Stomach (tissue), 9 donors: ENCODE results near the gene SNTG2. TPM values are rescaled to one million over a fixed set of nuclear protein-coding genes. Genes with fewer than 3 reads are reported as not detected.

Source experiments
- DNase-seq, 2 donors: peaks; one replicate each; pipeline versions ENCODE4 v3.0.0 to v3.0.0-alpha.2; 2013 to 2019
- H3K27ac ChIP-seq, 5 donors: fragments of 200-600 bp in 4 of 5; sonication (generic) in 4 of 5; one replicate each; pipeline ENCODE4 v1.5.1; 2013 to 2019; ENCODE audit warnings: mild to moderate bottlenecking in 1 of 5, moderate library complexity in 1 of 5
- H3K27me3 ChIP-seq, 3 donors: fragments of 200-600 bp; sonication (generic); one replicate each; pipeline ENCODE4 v1.5.1; 2017 to 2019; ENCODE audit warnings: mixed run types in 1 of 3
- H3K36me3 ChIP-seq, 4 donors: fragments of 200-600 bp; sonication (generic); 1 replicate in 3 of 4; 2 replicates in 1 of 4; pipeline ENCODE4 v1.5.1; 2016 to 2019
- H3K4me1 ChIP-seq, 4 donors: fragments of 200-600 bp; sonication (generic); one replicate each; pipeline ENCODE4 v1.5.1; 2016 to 2019
- H3K4me3 ChIP-seq, 4 donors: fragments of 200-600 bp; sonication (generic) in 3 of 4; one replicate each; pipeline ENCODE4 v1.5.1; 2016 to 2019; ENCODE audit warnings: mild to moderate bottlenecking in 1 of 4
- H3K9me3 ChIP-seq, 4 donors: fragments of 200-600 bp; sonication (generic); one replicate each; pipeline ENCODE4 v1.5.1; 2016 to 2019
- CTCF ChIP-seq, 7 experiments: fragments of 450-650 bp in 4 of 7; fragments of 200-600 bp in 3 of 7; sonication (generic) in 3 of 7; IDR thresholded peaks; one replicate each; pipeline ENCODE4 v1.5.1; 2016 to 2019; ENCODE audit warnings: antibody characterized with exemption in 7 of 7, control low read depth in 2 of 7, mild to moderate bottlenecking in 1 of 7
- EP300 ChIP-seq: sonication (generic); formaldehyde crosslinking; IDR thresholded peaks from one replicate; pipeline ENCODE4 v1.6.1; 2017; ENCODE audit warnings: antibody characterized with exemption
- POLR2A ChIP-seq, 4 donors: fragments of 450-650 bp; IDR thresholded peaks; one replicate each; pipeline ENCODE4 v1.6.1; 2016; ENCODE audit warnings: antibody characterized with exemption in 4 of 4, control low read depth in 2 of 4, mild to moderate bottlenecking in 1 of 4, moderate library complexity in 1 of 4
- POLR2AphosphoS5 ChIP-seq, 3 donors: sonication (generic); formaldehyde crosslinking; IDR thresholded peaks; one replicate each; pipeline ENCODE4 v1.6.1; 2016; ENCODE audit warnings: antibody characterized with exemption in 3 of 3
- whole genome bisulfite sequencing, 5 donors: extraction: QIAGEN DNeasy Blood & Tissue Kit in 3 of 5; methylation state at CpG; one replicate each; pipeline versions ENCODE4 v1.1.5 to v1.1.7; 2013 to 2018; 5-methylcytosine and 5-hydroxymethylcytosine counted together
- intact Hi-C: fragments of 100-400 bp; cut with DNase I; formaldehyde crosslinking; loops from one replicate; pipeline ENCODE4 v1.15.1; 2023; ENCODE audit warnings: low total_unique reads
- polyA plus RNA-seq, 3 donors: library from polyadenylated mRNA; stranded (reverse); fragments of 200-250 nt; gene quantifications; one replicate each; pipeline ENCODE4 v1.2.3, GENCODE V29; 2013
- total RNA-seq, 5 donors: library from RNA; depleted of rRNA; stranded (reverse); fragments of >200 nt; gene quantifications; one replicate each; pipeline versions ENCODE4 v1.1.0 to v1.2.3, GENCODE V29; 2014 to 2016
- donor health status: healthy with polysubstance abuse.
- donor health status: Bipolar disorder and iron deficiency.
- donor health status: healthy.

The SNTG2 gene
- total and polyA plus RNA-seq, 8 donors: 0.68 to 19.6 (median 5.3) TPM; not detected in 1

GRCh38 chr2:1207962-1208510, 257.4 kb downstream of the SNTG2 start:
- no peak for DNase-seq
- 75 to 88% (median 85%) methylated on average over 5 to 20 of the region's 20 CpGs for WGBS, 5 donors
- Histone ChIP-seq H3K36me3 (no peaks in the 10 kb centered on the region), H3K9me3 (peaks cover 0 to 12% (median under 1%) of the 10 kb centered on the region in 4 donors), H3K4me3 (no peak overlapping the region), H3K27me3 (no peaks in the 10 kb centered on the region), H3K4me1 (no peaks in the 10 kb centered on the region), H3K27ac (no peak overlapping the region)
- intact Hi-C loops: no loop called here
- no peak for TF ChIP-seq POLR2AphosphoS5 (IDR thresholded peaks at IDR 0.05)
- no peak for TF ChIP-seq POLR2A (IDR thresholded peaks at IDR 0.05)
- TF ChIP-seq EP300: no peak
- no peak for TF ChIP-seq CTCF (IDR thresholded peaks at IDR 0.05)

- Histone ChIP-seq H3K36me3 (no peaks in the 10 kb centered on the region), H3K9me3 (peaks cover 0 to 17% (median 4%) of the 10 kb centered on the region in 4 donors), H3K27ac (no peak overlapping the region), H3K4me1 (no peaks in the 10 kb centered on the region), H3K27me3 (no peaks in the 10 kb centered on the region), H3K4me3 (no peak overlapping the region)
- intact Hi-C loops: no loop called here
- no peak for TF ChIP-seq EP300
- no peak for TF ChIP-seq POLR2AphosphoS5 (IDR thresholded peaks at IDR 0.05)
- TF ChIP-seq POLR2A (IDR thresholded peaks at IDR 0.05): no peak
- TF ChIP-seq CTCF (IDR thresholded peaks at IDR 0.05): no peak
- WGBS, 5 donors: 83 to 93% (median 89%) methylated on average over 17 to 18 of the region's 18 CpGs
- DNase-seq: no peak
Measured at GRCh38 chr2:1208522-1208921, 257.9 kb downstream of the SNTG2 start.

- Histone ChIP-seq H3K36me3 (no peaks in the 10 kb centered on the region), H3K9me3 (peaks cover 0 to 24% (median 10%) of the 10 kb centered on the region in 4 donors), H3K27me3 (no peaks in the 10 kb centered on the region), H3K4me3 (no peak overlapping the region), H3K27ac (no peak overlapping the region), H3K4me1 (no peaks in the 10 kb centered on the region)
- WGBS, 5 donors: 79 to 93% (median 84%) methylated on average over 4 of the region's 4 CpGs
- DNase-seq: no peak
- intact Hi-C loops: no loop called here
- TF ChIP-seq CTCF (IDR thresholded peaks at IDR 0.05): no peak
- no peak for TF ChIP-seq POLR2A (IDR thresholded peaks at IDR 0.05)
- TF ChIP-seq POLR2AphosphoS5 (IDR thresholded peaks at IDR 0.05): no peak
- no peak for TF ChIP-seq EP300
Measured at GRCh38 chr2:1209246-1209645, 258.6 kb downstream of the SNTG2 start.

GRCh38 chr2:1209761-1210160, 259.1 kb downstream of the SNTG2 start:
- intact Hi-C loops: no loop called here
- Histone ChIP-seq H3K36me3 (no peaks in the 10 kb centered on the region), H3K27ac (no peak overlapping the region), H3K4me1 (no peaks in the 10 kb centered on the region), H3K27me3 (no peaks in the 10 kb centered on the region), H3K4me3 (no peak overlapping the region), H3K9me3 (peaks cover 0 to 25% (median 10%) of the 10 kb centered on the region in 4 donors)
- no peak for DNase-seq
- 71 to 90% (median 87%) methylated on average over 3 of the region's 3 CpGs for WGBS, 5 donors
- TF ChIP-seq POLR2AphosphoS5 (IDR thresholded peaks at IDR 0.05): no peak

- Histone ChIP-seq H3K27ac (no peak overlapping the region), H3K9me3 (peaks cover 0 to 25% (median 10%) of the 10 kb centered on the region in 4 donors), H3K27me3 (no peaks in the 10 kb centered on the region), H3K36me3 (no peaks in the 10 kb centered on the region), H3K4me3 (no peak overlapping the region), H3K4me1 (no peaks in the 10 kb centered on the region)
- WGBS, 5 donors: 68 to 90% (median 79%) methylated on average over 3 of the region's 3 CpGs
- no peak for DNase-seq
- intact Hi-C loops: no loop called here
- TF ChIP-seq EP300 (no peak), CTCF (IDR thresholded peaks at IDR 0.05) (no peak), POLR2AphosphoS5 (IDR thresholded peaks at IDR 0.05) (no peak)
Measured at GRCh38 chr2:1210352-1210751, 259.7 kb downstream of the SNTG2 start.
